SK-N-SH (cell line): ENCODE data around the gene ZBTB43. TPM values are rescaled to one million over a fixed set of nuclear protein-coding genes. Genes with fewer than 3 reads are reported as not detected.

Experiments
- CTCF ChIA-PET: fragments of 300-600, 350-600 bp; formaldehyde crosslinking; extraction: SDS; loops from one replicate; lab custom pipeline; 2021; lab: Yijun Ruan, JAX
- POLR2A ChIA-PET: fragments of 350-600 bp; sonication (Branson Sonifier 250); formaldehyde crosslinking; extraction: SDS; loops from one replicate; lab custom pipeline; 2020; ENCODE audit warnings: antibody characterized with exemption, inconsistent platforms; lab: Yijun Ruan, JAX
- DNase-seq: peaks from one replicate; pipeline ENCODE4 v3.0.0; 2012
- H2AFZ ChIP-seq: fragments of 200-600 bp; sonication (generic); 2 replicates; pipeline ENCODE4 v1.8.1; 2016; ENCODE audit warnings: antibody characterized with exemption, mild to moderate bottlenecking, low read depth
- H3F3A ChIP-seq: fragments of 200-600 bp; sonication (generic); replicated peaks from 2 replicates; pipeline ENCODE3; 2016; ENCODE audit warnings: antibody characterized with exemption, mild to moderate bottlenecking; ENCODE audit not compliant: insufficient read depth
- H3K27ac ChIP-seq, 2 experiments: fragments of 200-500 bp in 1 of 2; fragments of 200-600 bp in 1 of 2; sonication (Bioruptor generic) in 1 of 2; sonication (generic), shearing (Covaris generic) in 1 of 2; 2 replicates each; pipeline versions ENCODE4 v1.5.1 to v1.6.1; 2014 to 2016; ENCODE audit warnings: low read depth in 2 of 2, inconsistent platforms in 1 of 2, low read length in 1 of 2, mild to moderate bottlenecking in 1 of 2, mixed read lengths in 1 of 2
- H3K27me3 ChIP-seq: fragments of 200-600 bp; sonication (generic), shearing (Covaris generic); 2 replicates; pipeline ENCODE4 v1.6.1; 2016; ENCODE audit warnings: mixed run types; ENCODE audit not compliant: insufficient read depth
- H3K36me3 ChIP-seq, 2 experiments: fragments of 200-500 bp in 1 of 2; fragments of 200-600 bp in 1 of 2; sonication (Bioruptor generic) in 1 of 2; sonication (generic) in 1 of 2; replicated peaks in 1 of 2; 2 replicates each; pipeline versions ENCODE3 to v1.5.1; 2014 to 2016; ENCODE audit warnings: low read length in 1 of 2, mild to moderate bottlenecking in 1 of 2; ENCODE audit not compliant: insufficient read depth in 2 of 2, control insufficient read depth in 1 of 2
- H3K4me1 ChIP-seq, 2 experiments: fragments of 200-500 bp in 1 of 2; fragments of 200-600 bp in 1 of 2; sonication (Bioruptor generic) in 1 of 2; sonication (generic), shearing (Covaris generic) in 1 of 2; 2 replicates each; pipeline versions ENCODE4 v1.5.1 to v1.6.1; 2014 to 2016; ENCODE audit warnings: low read depth in 1 of 2, low read length in 1 of 2, mixed run types in 1 of 2; ENCODE audit not compliant: insufficient read depth in 2 of 2, control insufficient read depth in 1 of 2
- H3K4me2 ChIP-seq: fragments of 200-600 bp; sonication (generic), shearing (Covaris generic); 2 replicates; pipeline ENCODE4 v1.6.1; 2017; ENCODE audit warnings: mixed run types
- H3K4me3 ChIP-seq, 2 experiments: fragments of 200-500 bp in 1 of 2; fragments of 200-600 bp in 1 of 2; sonication (Bioruptor generic) in 1 of 2; sonication (generic), shearing (Covaris generic) in 1 of 2; 2 replicates each; pipeline versions ENCODE4 v1.5.1 to v1.8.1; 2014 to 2016; ENCODE audit warnings: low read depth in 2 of 2, inconsistent platforms in 1 of 2, low read length in 1 of 2, mild to moderate bottlenecking in 1 of 2, mixed read lengths in 1 of 2, moderate library complexity in 1 of 2
- H3K79me2 ChIP-seq: fragments of 200-600 bp; sonication (generic); 2 replicates; pipeline ENCODE4 v1.8.1; 2017; ENCODE audit warnings: mild to moderate bottlenecking; ENCODE audit not compliant: insufficient read depth
- H3K9ac ChIP-seq: fragments of 200-600 bp; sonication (generic); 2 replicates; pipeline ENCODE4 v1.6.1; 2017; ENCODE audit warnings: mixed run types
- H3K9me2 ChIP-seq: fragments of 200-600 bp; sonication (generic); 2 replicates; pipeline ENCODE4 v1.6.1; 2017; ENCODE audit warnings: mixed run types
- H3K9me3 ChIP-seq: fragments of 200-600 bp; sonication (generic); 2 replicates; pipeline ENCODE4 v1.6.1; 2017; ENCODE audit warnings: mixed run types, mild to moderate bottlenecking, moderate library complexity
- H4K20me1 ChIP-seq: fragments of 200-600 bp; sonication (generic); 2 replicates; pipeline ENCODE4 v1.6.1; 2017; ENCODE audit warnings: mild to moderate bottlenecking, mixed run types; ENCODE audit not compliant: insufficient read depth
- CHD2 ChIP-seq: fragments of 150-350 bp; IDR thresholded peaks from 2 replicates; pipeline ENCODE4 v1.6.1; 2018; ENCODE audit warnings: low read length; ENCODE audit not compliant: partially characterized antibody
- EP300 ChIP-seq, 2 experiments: IDR thresholded peaks; 2 replicates each; pipeline versions ENCODE4 v1.4.0 to v1.6.1; 2012; ENCODE audit warnings: borderline replicate concordance in 1 of 2, low read depth in 1 of 2, low read length in 1 of 2
- FOXM1 ChIP-seq: IDR thresholded peaks from 2 replicates; pipeline ENCODE4 v1.4.0; 2012; ENCODE audit warnings: low read depth, mild to moderate bottlenecking
- NFIC ChIP-seq: IDR thresholded peaks from 2 replicates; pipeline ENCODE4 v1.4.0; 2012; ENCODE audit warnings: borderline replicate concordance
- NRF1 ChIP-seq: IDR thresholded peaks from 2 replicates; pipeline ENCODE4 v1.6.1; 2012; ENCODE audit warnings: low read depth, mild to moderate bottlenecking, low read length
- POLR2AphosphoS5 ChIP-seq: IDR thresholded peaks from 2 replicates; pipeline ENCODE4 v1.6.1; 2012; ENCODE audit warnings: low read depth, low read length
- RAD21 ChIP-seq: IDR thresholded peaks from 2 replicates; pipeline ENCODE4 v1.6.1; 2012; ENCODE audit warnings: mild to moderate bottlenecking, low read length
- RXRA ChIP-seq: IDR thresholded peaks from 2 replicates; pipeline ENCODE4 v1.4.0; 2012; ENCODE audit warnings: low read depth, mild to moderate bottlenecking, borderline replicate concordance
- TAF1 ChIP-seq: IDR thresholded peaks from 2 replicates; pipeline ENCODE4 v1.6.1; 2012; ENCODE audit warnings: low read depth, mild to moderate bottlenecking, low read length, moderate library complexity, borderline replicate concordance
- YY1 ChIP-seq: IDR thresholded peaks from 2 replicates; pipeline ENCODE4 v1.4.0; 2012; ENCODE audit warnings: low read depth, mild to moderate bottlenecking
- WGBS: methylation state at CpG from one replicate; pipeline ENCODE4 v1.1.6; 2017; ENCODE audit warnings: low lambda C conversion rate; 5-methylcytosine and 5-hydroxymethylcytosine counted together
- polyA plus RNA-seq, 3 experiments: library from polyadenylated mRNA; depleted of rRNA; stranded (reverse); fragments of >200 nt; gene quantifications; 2 replicates each; pipeline ENCODE4 v1.2.3, GENCODE V29; 2012
- TF ChIP-seq, protein P1 (sequence below): fragments of 150-350 bp; IDR thresholded peaks from 2 replicates; pipeline ENCODE4 v1.6.1; 2016; ENCODE audit warnings: mild to moderate bottlenecking, low read depth, low read length
- TF ChIP-seq, protein P2 (sequence below): IDR thresholded peaks from 2 replicates; pipeline ENCODE4 v1.4.0; 2012; ENCODE audit warnings: low read depth, borderline replicate concordance

Gene ZBTB43
- polyA plus RNA-seq, 1 of the 3 experiments (the other 2 are of a cell fraction): 3.5 TPM

- CTCF ChIA-PET: interaction anchor here (0.6 to 1.4 kb wide), 2 partner anchors 149 to 235 kb away, joined by 3 to 4 read pairs; no protein-coding TSS in a partner anchor
- 94% methylated on average over 6 of the region's 8 CpGs for WGBS
- Histone ChIP-seq H3K79me2 (peaks cover 22% of the 10 kb centered on the region), H3K9me3 (no peaks in the 10 kb centered on the region), H4K20me1 (peaks cover 25% of the 10 kb centered on the region), H3K9me2 (no peaks in the 10 kb centered on the region), H3K4me2 (no peak overlapping the region), H2AFZ (no peak overlapping the region), H3K27ac (no peak overlapping the region), H3K4me3 (no peak overlapping the region), H3K27me3 (no peaks in the 10 kb centered on the region), H3K9ac (no peak overlapping the region), H3K4me1 (peaks cover 0 to 11% of the 10 kb centered on the region in 2 experiments; a peak in 1 of 4 replicates), H3K36me3 (peaks cover 12 to 32% of the 10 kb centered on the region in 2 experiments), H3F3A (peaks cover 20% of the 10 kb centered on the region)
- POLR2A ChIA-PET: interaction anchor here (1.0 kb wide), 1 partner anchor 34 kb away, joined by 3 read pairs; the partner anchor contains the start of gene ZBTB43
- no peak for DNase-seq
- no peak for TF ChIP-seq EP300 (IDR thresholded peaks at IDR 0.05; ENCODE audit: borderline replicate concordance in 1 of 2, low read depth in 1 of 2, low read length in 1 of 2)
- TF ChIP-seq YY1: no peak
- TF ChIP-seq RAD21: no peak
- no peak for TF ChIP-seq CHD2
- TF ChIP-seq, all 33 proteins: peak for 0
These were observed 34.5 kb downstream of the ZBTB43 start for GRCh38 chr9:126839301-126839700.

- POLR2A ChIA-PET: interaction anchor here (1.0 kb wide), 1 partner anchor 17 kb away, joined by 6 read pairs; no protein-coding TSS in a partner anchor
- peaks cover 0 to 12% of the 10 kb centered on the region in 2 experiments for H3K36me3 ChIP-seq
- peaks cover 24% of the 10 kb centered on the region for H3F3A ChIP-seq
- H3K4me1 ChIP-seq: peaks cover 0 to 11% of the 10 kb centered on the region in 2 experiments; a peak in 1 of 4 replicates
- no peak for TF ChIP-seq TAF1
- no peak for TF ChIP-seq FOXM1
- TF ChIP-seq NRF1: no peak
- no peak for TF ChIP-seq NFIC
- TF ChIP-seq, protein P1, sequence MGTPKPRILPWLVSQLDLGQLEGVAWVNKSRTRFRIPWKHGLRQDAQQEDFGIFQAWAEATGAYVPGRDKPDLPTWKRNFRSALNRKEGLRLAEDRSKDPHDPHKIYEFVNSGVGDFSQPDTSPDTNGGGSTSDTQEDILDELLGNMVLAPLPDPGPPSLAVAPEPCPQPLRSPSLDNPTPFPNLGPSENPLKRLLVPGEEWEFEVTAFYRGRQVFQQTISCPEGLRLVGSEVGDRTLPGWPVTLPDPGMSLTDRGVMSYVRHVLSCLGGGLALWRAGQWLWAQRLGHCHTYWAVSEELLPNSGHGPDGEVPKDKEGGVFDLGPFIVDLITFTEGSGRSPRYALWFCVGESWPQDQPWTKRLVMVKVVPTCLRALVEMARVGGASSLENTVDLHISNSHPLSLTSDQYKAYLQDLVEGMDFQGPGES: no peak
- no peak for TF ChIP-seq RXRA
- TF ChIP-seq RAD21: no peak
- no peak for TF ChIP-seq POLR2AphosphoS5
- TF ChIP-seq, protein P2, sequence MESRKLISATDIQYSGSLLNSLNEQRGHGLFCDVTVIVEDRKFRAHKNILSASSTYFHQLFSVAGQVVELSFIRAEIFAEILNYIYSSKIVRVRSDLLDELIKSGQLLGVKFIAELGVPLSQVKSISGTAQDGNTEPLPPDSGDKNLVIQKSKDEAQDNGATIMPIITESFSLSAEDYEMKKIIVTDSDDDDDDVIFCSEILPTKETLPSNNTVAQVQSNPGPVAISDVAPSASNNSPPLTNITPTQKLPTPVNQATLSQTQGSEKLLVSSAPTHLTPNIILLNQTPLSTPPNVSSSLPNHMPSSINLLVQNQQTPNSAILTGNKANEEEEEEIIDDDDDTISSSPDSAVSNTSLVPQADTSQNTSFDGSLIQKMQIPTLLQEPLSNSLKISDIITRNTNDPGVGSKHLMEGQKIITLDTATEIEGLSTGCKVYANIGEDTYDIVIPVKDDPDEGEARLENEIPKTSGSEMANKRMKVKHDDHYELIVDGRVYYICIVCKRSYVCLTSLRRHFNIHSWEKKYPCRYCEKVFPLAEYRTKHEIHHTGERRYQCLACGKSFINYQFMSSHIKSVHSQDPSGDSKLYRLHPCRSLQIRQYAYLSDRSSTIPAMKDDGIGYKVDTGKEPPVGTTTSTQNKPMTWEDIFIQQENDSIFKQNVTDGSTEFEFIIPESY: no peak
- TF ChIP-seq, all 33 proteins: peak for 0
- DNase-seq: no peak
- CTCF ChIA-PET: interaction anchor here (2.7 kb wide), 1 partner anchor 17 kb away, joined by 9 read pairs; the partner anchor contains the start of gene ZBTB34
- peaks cover 20% of the 10 kb centered on the region for H4K20me1 ChIP-seq
- no peak overlapping the region for H3K9ac ChIP-seq
- H3K27me3 ChIP-seq: no peaks in the 10 kb centered on the region
- 96% methylated on average over 10 of the region's 13 CpGs for WGBS
- H2AFZ ChIP-seq: no peak overlapping the region
- peaks cover 9% of the 10 kb centered on the region for H3K79me2 ChIP-seq
- H3K9me2 ChIP-seq: no peaks in the 10 kb centered on the region
- no peak overlapping the region for H3K27ac ChIP-seq
- no peaks in the 10 kb centered on the region for H3K9me3 ChIP-seq
- H3K4me3 ChIP-seq: no peak overlapping the region
- H3K4me2 ChIP-seq: no peak overlapping the region
These were observed 37.5 kb downstream of the ZBTB43 start for GRCh38 chr9:126842220-126842842.
